Thoracic aorta (tissue), 2 donors: ENCODE data around the gene KCTD5. TPM values are rescaled to one million over a fixed set of nuclear protein-coding genes. Genes with fewer than 3 reads are reported as not detected.
"Not testable (repeated sequence)": the region's sequence is repeated elsewhere in the genome, so short reads cannot be mapped to it uniquely, and the experiment has no call there.

Experiments used
- ATAC-seq: fragments of 150-250 bp; one replicate; pipeline ENCODE4 v1.8.0; 2017; ENCODE audit warnings: low read depth; ENCODE audit not compliant: insufficient number of reproducible peaks, low FRiP score
- DNase-seq: peaks from one replicate; pipeline ENCODE4 v3.0.0-alpha.2; 2020; ENCODE audit warnings: low spot score
- H3K27ac ChIP-seq, 2 donors: fragments of 200-600 bp; sonication (generic); 1 replicate in 1 of 2; 2 replicates in 1 of 2; pipeline ENCODE4 v1.5.1; 2016; ENCODE audit warnings: mild to moderate bottlenecking in 2 of 2, moderate library complexity in 2 of 2
- H3K27me3 ChIP-seq: fragments of 200-600 bp; sonication (generic); replicated peaks from 2 replicates; pipeline ENCODE4 v1.6.0; 2016; ENCODE audit warnings: mild to moderate bottlenecking; ENCODE audit not compliant: insufficient read depth
- H3K36me3 ChIP-seq: fragments of 200-600 bp; sonication (generic); one replicate; pipeline ENCODE4 v1.5.1; 2016
- H3K4me1 ChIP-seq, 2 donors: fragments of 200-600 bp; sonication (generic); 1 replicate in 1 of 2; 2 replicates in 1 of 2; pipeline versions ENCODE4 v1.5.1 to v1.6.0; 2016; ENCODE audit warnings: low read depth in 2 of 2, mild to moderate bottlenecking in 1 of 2; ENCODE audit not compliant: control insufficient read depth in 1 of 2
- H3K4me3 ChIP-seq: fragments of 200-600 bp; sonication (generic); 2 replicates; pipeline ENCODE4 v1.5.1; 2016; ENCODE audit warnings: mild to moderate bottlenecking
- H3K9me3 ChIP-seq: fragments of 200-600 bp; sonication (generic); 2 replicates; pipeline ENCODE4 v1.5.1; 2016
- CTCF ChIP-seq: fragments of 200-600 bp; sonication (generic); IDR thresholded peaks from one replicate; pipeline ENCODE4 v1.5.1; 2019; ENCODE audit warnings: antibody characterized with exemption
- total RNA-seq, 2 donors: library from RNA; depleted of rRNA; stranded (reverse); fragments of >200 nt; gene quantifications; one replicate each; pipeline versions ENCODE4 v1.1.0 to v1.2.3, GENCODE V29; 2016

Gene KCTD5
- total RNA-seq, 2 donors from 2014 or later, result 13.8 to 19.2 TPM

- ATAC-seq (no peak), DNase-seq (no peak)
- Histone ChIP-seq H3K4me3 (no peak overlapping the region), H3K4me1 (no peaks in the 10 kb centered on the region), H3K36me3 (no peaks in the 10 kb centered on the region), H3K27ac (no peak overlapping the region), H3K27me3 (no peaks in the 10 kb centered on the region), H3K9me3 (no peaks in the 10 kb centered on the region)
- TF ChIP-seq CTCF, result no peak
These were observed 25.3 kb upstream of the KCTD5 start for GRCh38 chr16:2656985-2657384.

- H3K27ac ChIP-seq, ATAC-seq, H3K4me3 ChIP-seq, H3K27me3 ChIP-seq, H3K4me1 ChIP-seq, DNase-seq, H3K36me3 ChIP-seq, H3K9me3 ChIP-seq: not testable (repeated sequence)
These were observed 24.5 kb upstream of the KCTD5 start for GRCh38 chr16:2657803-2658202.

GRCh38 chr16:2659560-2659959 lies 22.8 kb upstream of the KCTD5 start:
- not testable (repeated sequence) for H3K4me1 ChIP-seq, H3K36me3 ChIP-seq, H3K9me3 ChIP-seq, H3K4me3 ChIP-seq, ATAC-seq, DNase-seq, H3K27me3 ChIP-seq, H3K27ac ChIP-seq

GRCh38 chr16:2660014-2660662 lies 22.2 kb upstream of the KCTD5 start:
- not testable (repeated sequence) for H3K27me3 ChIP-seq, ATAC-seq, H3K4me1 ChIP-seq, H3K4me3 ChIP-seq, H3K36me3 ChIP-seq, H3K27ac ChIP-seq, H3K9me3 ChIP-seq, DNase-seq

GRCh38 chr16:2660755-2661373 lies 21.5 kb upstream of the KCTD5 start:
- not testable (repeated sequence) for H3K27ac ChIP-seq, ATAC-seq, H3K9me3 ChIP-seq, H3K27me3 ChIP-seq, DNase-seq, H3K4me3 ChIP-seq, H3K4me1 ChIP-seq, H3K36me3 ChIP-seq
- TF ChIP-seq CTCF, result peak; percentile 46

GRCh38 chr16:2663553-2664546 lies 18.5 kb upstream of the KCTD5 start:
- Histone ChIP-seq H3K27ac (no peak overlapping the region), H3K36me3 (peaks cover 8% of the 10 kb centered on the region), H3K9me3 (no peaks in the 10 kb centered on the region), H3K27me3 (no peaks in the 10 kb centered on the region), H3K4me1 (no peaks in the 10 kb centered on the region), H3K4me3 (no peak overlapping the region)
- no peak for TF ChIP-seq CTCF
- no peak for DNase-seq
- ATAC-seq, result no peak
